GM12878 (cell line): ENCODE data around the gene CLDN25. TPM values are rescaled to one million over a fixed set of nuclear protein-coding genes. Genes with fewer than 3 reads are reported as not detected.

Source experiments
- ATAC-seq: fragments of 200-7000 bp; cut with Tn5 transposase; 3 replicates; pipeline ENCODE4 v1.9.1; 2020; ENCODE audit warnings: mild to moderate bottlenecking, moderate library complexity
- BruUV-seq: library from RNA; stranded (reverse); fragments of 400-500 nt; replicated peaks from 2 replicates; lab custom pipeline; 2021; lab: Mats Ljungman, UMichigan
- CTCF ChIA-PET: fragments of 300-600 bp; sonication (Branson Sonifier 250); formaldehyde crosslinking; extraction: SDS; loops from one replicate; lab custom pipeline; 2021; ENCODE audit warnings: inconsistent platforms; lab: Yijun Ruan, JAX
- POLR2A ChIA-PET: fragments of 350-600 bp; formaldehyde crosslinking; extraction: SDS; loops from one replicate; lab custom pipeline; 2021; ENCODE audit warnings: inconsistent platforms; lab: Charles Lee
- RAD21 ChIA-PET: fragments of 300-600 bp; sonication (Branson Sonifier 250); formaldehyde crosslinking; loops from one replicate; lab custom pipeline; 2023; ENCODE audit warnings: antibody characterized with exemption; ENCODE audit not compliant: unreplicated experiment; lab: Charles Lee
- SMC1A ChIA-PET: fragments of 300-600 bp; sonication (Branson Sonifier 250); formaldehyde crosslinking; loops from one replicate; lab custom pipeline; 2023; ENCODE audit not compliant: unreplicated experiment, uncharacterized antibody; lab: Charles Lee
- DNase-seq: peaks from one replicate; pipeline ENCODE4 v3.0.0-alpha.2; 2011; ENCODE audit warnings: low read depth, low spot score
- FAIRE-seq: peaks from 3 replicates; lab custom pipeline; 2011; peaks lifted over from hg19 to GRCh38; lab: Jason Lieb, UNC
- H2AFZ ChIP-seq: 2 replicates; pipeline ENCODE4 v1.6.0; 2011; ENCODE audit warnings: low read depth, low read length, control low read depth; ENCODE audit not compliant: control insufficient read depth
- H3K27ac ChIP-seq: 2 replicates; pipeline ENCODE4 v1.5.1; 2011; ENCODE audit warnings: control low read depth; ENCODE audit not compliant: control insufficient read depth, insufficient read depth
- H3K27me3 ChIP-seq, 2 experiments: replicated peaks in 1 of 2; 2 replicates each; pipeline versions ENCODE4 v1.6.0 to v1.6.1; 2011; ENCODE audit warnings: low read length in 1 of 2; ENCODE audit not compliant: control insufficient read depth in 2 of 2, insufficient read depth in 2 of 2
- H3K36me3 ChIP-seq, 2 experiments: 2 replicates each; pipeline ENCODE4 v1.5.1; 2011; ENCODE audit warnings: low read length in 1 of 2; ENCODE audit not compliant: control insufficient read depth in 2 of 2, insufficient read depth in 2 of 2
- H3K4me1 ChIP-seq: 2 replicates; pipeline ENCODE4 v1.6.1; 2011; ENCODE audit warnings: mild to moderate bottlenecking, low read length, moderate library complexity, mixed read lengths; ENCODE audit not compliant: control insufficient read depth, insufficient read depth
- H3K4me2 ChIP-seq: 2 replicates; pipeline ENCODE4 v1.6.0; 2011; ENCODE audit warnings: control low read depth; ENCODE audit not compliant: control insufficient read depth, insufficient read depth
- H3K4me3 ChIP-seq: fragments of 200-600 bp; sonication (generic); 2 replicates; pipeline ENCODE4 v1.5.1; 2016
- H3K79me2 ChIP-seq: 2 replicates; pipeline ENCODE4 v1.6.0; 2011; ENCODE audit warnings: low read length; ENCODE audit not compliant: control insufficient read depth, insufficient read depth
- H3K9ac ChIP-seq: 2 replicates; pipeline ENCODE4 v1.8.0; 2011; ENCODE audit warnings: low read length, control low read depth, mixed read lengths; ENCODE audit not compliant: control insufficient read depth, insufficient read depth
- H3K9me3 ChIP-seq: replicated peaks from 3 replicates; pipeline ENCODE4 v1.5.1; 2011; ENCODE audit warnings: mild to moderate bottlenecking, low read length; ENCODE audit not compliant: control insufficient read depth, insufficient read depth
- H4K20me1 ChIP-seq: 2 replicates; pipeline ENCODE4 v1.6.0; 2011; ENCODE audit not compliant: control insufficient read depth, insufficient read depth
- BRCA1 ChIP-seq: IDR thresholded peaks from 2 replicates; pipeline ENCODE4 v1.6.1; 2011; ENCODE audit warnings: low read depth, low read length, improper control_type of control experiment
- CBFB ChIP-seq: IDR thresholded peaks from 2 replicates; pipeline ENCODE4 v1.6.1; 2016; ENCODE audit warnings: antibody characterized with exemption, low read depth
- CEBPZ ChIP-seq: fragments of 150-350 bp; IDR thresholded peaks from 2 replicates; pipeline ENCODE4 v1.6.1; 2016; ENCODE audit warnings: low read depth, low read length
- ETV6 ChIP-seq, 2 experiments: fragments of 450-650 bp in 1 of 2; IDR thresholded peaks in 1 of 2; conservative IDR thresholded peaks in 1 of 2; 2 replicates each; pipeline ENCODE4 v1.6.1; 2014; ENCODE audit warnings: antibody characterized with exemption in 1 of 2, borderline replicate concordance in 1 of 2, low read depth in 1 of 2, mild to moderate bottlenecking in 1 of 2, moderate library complexity in 1 of 2
- IKZF2 ChIP-seq, 2 experiments: fragments of 450-650 bp; IDR thresholded peaks; 2 replicates each; pipeline ENCODE4 v1.6.1; 2017; ENCODE audit warnings: mild to moderate bottlenecking in 2 of 2, moderate library complexity in 2 of 2
- MEF2B ChIP-seq: fragments of 450-650 bp; IDR thresholded peaks from 2 replicates; pipeline ENCODE4 v1.6.1; 2018; ENCODE audit warnings: mild to moderate bottlenecking, moderate library complexity; ENCODE audit not compliant: partially characterized antibody, poor library complexity, severe bottlenecking
- RAD21 ChIP-seq: IDR thresholded peaks from 2 replicates; pipeline ENCODE4 v1.6.1; 2011; ENCODE audit warnings: mild to moderate bottlenecking, low read depth, low read length, moderate library complexity; ENCODE audit not compliant: insufficient read depth
- REST ChIP-seq: IDR thresholded peaks from 2 replicates; pipeline ENCODE4 v1.6.1; 2012; ENCODE audit warnings: mild to moderate bottlenecking, low read depth, low read length
- TARDBP ChIP-seq: IDR thresholded peaks from 2 replicates; pipeline ENCODE4 v1.6.1; 2016; ENCODE audit warnings: borderline replicate concordance
- ZBTB40 ChIP-seq: fragments of 450-650 bp; IDR thresholded peaks from 2 replicates; pipeline ENCODE4 v1.6.1; 2016; ENCODE audit warnings: mild to moderate bottlenecking, moderate library complexity, borderline replicate concordance
- ZNF384 ChIP-seq: IDR thresholded peaks from 2 replicates; pipeline ENCODE4 v1.6.1; 2012; ENCODE audit warnings: low read depth, mild to moderate bottlenecking, low read length, improper control_type of control experiment, borderline replicate concordance
- ZNF622 ChIP-seq: fragments of 450-650 bp; IDR thresholded peaks from 2 replicates; pipeline ENCODE4 v1.6.1; 2017; ENCODE audit warnings: mild to moderate bottlenecking, inconsistent platforms
- WGBS: methylation state at CpG from one replicate; pipeline ENCODE4 v1.1.6; 2016; ENCODE audit warnings: low lambda C conversion rate; ENCODE audit not compliant: insufficient replicate concordance, insufficient coverage; ENCODE audit errors: missing lambda C conversion rate; 5-methylcytosine and 5-hydroxymethylcytosine counted together
- in situ Hi-C: fragments of 300-500 bp; cut with MboI; formaldehyde crosslinking; loops from 9 replicates; pipeline ENCODE4 v1.14.3; 2018; ENCODE audit warnings: mixed read lengths
- intact Hi-C: fragments of 100-400 bp; cut with micrococcal nuclease; formaldehyde crosslinking; loops from one replicate; pipeline ENCODE4 v1.14.2; 2022; ENCODE audit not compliant: unreplicated experiment
- polyA plus RNA-seq, 11 experiments: library from polyadenylated mRNA; depleted of rRNA in 4 of 11; unstranded in 6 of 11; stranded (reverse) in 5 of 11; fragments of >200 nt; fragmentation: Nextera tagmentation in 4 of 11; fragmentation: Illumina TruSeq in 1 of 11; extraction: Ambion mirVana in 4 of 11; extraction: Trizol in 1 of 11; gene quantifications; 1 replicate in 1 of 11; 2 replicates in 10 of 11; pipeline versions ENCODE4 v1.2.1 to v1.2.3, GENCODE V29; 2011 to 2016; ENCODE audit warnings: inconsistent platforms in 2 of 11, missing spikeins in 2 of 11, low read depth in 1 of 11
- total RNA-seq, 4 experiments: library from RNA; depleted of rRNA in 3 of 4; stranded (reverse); fragments of >200 nt in 3 of 4; fragmentation: Illumina TruSeq in 1 of 4; extraction: Trizol in 1 of 4; gene quantifications; 2 replicates each; pipeline versions ENCODE4 v1.2.1 to v1.2.3, GENCODE V29; 2013 to 2021

The CLDN25 gene
- total and polyA plus RNA-seq, 10 of the 15 experiments (the other 5 are each of a cell fraction or from before 2014, with no cell fraction given), result not detected

GRCh38 chr11:113732092-113732491 is 47.5 kb upstream of the CLDN25 start:
- FAIRE-seq (no peak), ATAC-seq (no peak), DNase-seq (no peak)
- Histone ChIP-seq H3K9ac (no peak overlapping the region), H3K27me3 (no peaks in the 10 kb centered on the region), H3K36me3 (peaks cover 0 to 16% of the 10 kb centered on the region in 2 experiments; a peak in 2 of 4 replicates), H3K9me3 (no peaks in the 10 kb centered on the region), H3K4me1 (no peaks in the 10 kb centered on the region), H3K4me2 (no peak overlapping the region), H3K79me2 (no peaks in the 10 kb centered on the region), H2AFZ (no peak overlapping the region), H3K4me3 (no peak overlapping the region), H3K27ac (no peak overlapping the region), H4K20me1 (no peaks in the 10 kb centered on the region)
- 96% methylated on average over 2 of the region's 5 CpGs for WGBS
- BruUV-seq, result no TSS peak
- ChIA-PET SMC1A (interaction anchor here (0.7 kb wide), 1 partner anchor 436 kb away, joined by 3 read pairs; no protein-coding TSS in a partner anchor), RAD21 (no interaction called here), CTCF (no interaction called here), POLR2A (interaction anchor here (0.7 kb wide), 1 partner anchor 11 kb away, joined by 5 read pairs; no protein-coding TSS in a partner anchor)
- intact Hi-C loops, result loop anchor here (5.0 kb wide), 2 partner anchors 200 to 425 kb away; no protein-coding TSS in a partner anchor
- in situ Hi-C loops, result no loop called here
- TF ChIP-seq BRCA1, result no peak
- no peak for TF ChIP-seq RAD21
- no peak for TF ChIP-seq ZNF384
- TF ChIP-seq MEF2B, result no peak
- TF ChIP-seq ZBTB40, result no peak
- no peak for TF ChIP-seq CBFB
- TF ChIP-seq ETV6 (conservative IDR thresholded peaks at IDR 0.05 in 1 of 2, IDR thresholded peaks at IDR 0.05 in 1 of 2; ENCODE audit: borderline replicate concordance in 1 of 2, low read depth in 1 of 2), result no peak
- TF ChIP-seq CEBPZ, result no peak
- no peak for TF ChIP-seq ZNF622
- no peak for TF ChIP-seq TARDBP
- TF ChIP-seq REST, result no peak
- TF ChIP-seq IKZF2 (IDR thresholded peaks at IDR 0.05), result no peak
